Measurements from ENCODE around the gene SLC12A5. TPM values are rescaled to one million over a fixed set of nuclear protein-coding genes. Genes with fewer than 3 reads are reported as not detected.

The SLC12A5 gene
- total RNA-seq, 1 donor from 2014 or later: 1.2 TPM

DNA sequence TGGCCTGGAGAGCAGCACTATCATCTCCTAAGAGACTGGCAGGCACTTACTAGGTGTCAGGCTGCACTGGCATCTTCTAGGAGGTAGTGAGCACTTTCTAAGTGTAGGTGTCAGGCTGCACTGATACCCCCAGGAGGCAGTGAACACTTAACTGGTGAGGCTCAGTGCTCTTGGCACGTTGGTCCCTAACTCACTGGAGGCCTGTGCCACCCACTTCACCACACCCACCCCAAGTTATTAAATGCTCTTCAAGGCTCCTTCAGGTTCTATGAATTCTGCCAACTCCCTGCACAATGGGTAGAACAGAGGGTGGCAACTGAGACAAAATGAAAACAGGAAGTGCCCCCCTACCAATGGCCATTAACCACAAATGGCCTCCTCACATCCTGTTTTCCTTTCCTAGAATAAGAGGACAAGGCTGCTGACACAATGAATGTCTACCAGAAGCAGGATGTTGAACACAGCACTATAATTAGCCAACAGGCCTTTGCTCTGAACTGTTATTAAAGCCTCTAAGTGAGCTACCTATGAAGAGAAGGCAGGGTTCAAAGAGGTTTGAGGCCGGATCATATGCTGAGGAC lies 31.4 kb downstream of the SLC12A5 start:
- Histone ChIP-seq H3K27me3 (ENCODE audit: low read depth) (peaks cover 31% of the 10 kb centered on the region), H3K9me3 (no peaks in the 10 kb centered on the region), H3K36me3 (peaks cover 55% of the 10 kb centered on the region), H3K4me3 (no peak overlapping the region), H3K27ac (peak overlapping the region; percentile 44), H3K4me1 (peaks cover 49% of the 10 kb centered on the region)
- DNase-seq (no peak), ATAC-seq (peak; percentile 53 to 61)
- intact Hi-C loops (cut with DNase I): no loop called here
- TF ChIP-seq, protein P1, sequence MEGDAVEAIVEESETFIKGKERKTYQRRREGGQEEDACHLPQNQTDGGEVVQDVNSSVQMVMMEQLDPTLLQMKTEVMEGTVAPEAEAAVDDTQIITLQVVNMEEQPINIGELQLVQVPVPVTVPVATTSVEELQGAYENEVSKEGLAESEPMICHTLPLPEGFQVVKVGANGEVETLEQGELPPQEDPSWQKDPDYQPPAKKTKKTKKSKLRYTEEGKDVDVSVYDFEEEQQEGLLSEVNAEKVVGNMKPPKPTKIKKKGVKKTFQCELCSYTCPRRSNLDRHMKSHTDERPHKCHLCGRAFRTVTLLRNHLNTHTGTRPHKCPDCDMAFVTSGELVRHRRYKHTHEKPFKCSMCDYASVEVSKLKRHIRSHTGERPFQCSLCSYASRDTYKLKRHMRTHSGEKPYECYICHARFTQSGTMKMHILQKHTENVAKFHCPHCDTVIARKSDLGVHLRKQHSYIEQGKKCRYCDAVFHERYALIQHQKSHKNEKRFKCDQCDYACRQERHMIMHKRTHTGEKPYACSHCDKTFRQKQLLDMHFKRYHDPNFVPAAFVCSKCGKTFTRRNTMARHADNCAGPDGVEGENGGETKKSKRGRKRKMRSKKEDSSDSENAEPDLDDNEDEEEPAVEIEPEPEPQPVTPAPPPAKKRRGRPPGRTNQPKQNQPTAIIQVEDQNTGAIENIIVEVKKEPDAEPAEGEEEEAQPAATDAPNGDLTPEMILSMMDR (IDR thresholded peaks at IDR 0.05): no peak

DNA sequence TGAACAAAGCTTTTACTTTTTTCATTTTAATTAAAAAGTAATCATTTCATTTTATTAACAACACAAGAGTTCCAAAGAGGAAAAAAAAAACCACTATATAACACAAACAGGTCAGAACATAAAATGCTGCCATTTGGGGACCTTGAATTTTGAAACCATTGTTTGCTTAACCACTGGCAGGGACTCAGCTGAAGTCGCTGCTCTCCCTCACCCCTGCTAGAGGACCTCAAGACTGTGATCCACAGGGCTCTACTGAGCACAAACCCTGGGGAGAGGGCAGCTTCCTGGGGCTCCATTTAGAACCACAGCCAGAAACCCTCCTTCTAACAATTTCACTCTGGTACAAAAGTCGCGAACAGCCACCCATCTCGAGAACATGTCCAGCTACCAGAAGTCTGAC lies 32.0 kb downstream of the SLC12A5 start:
- peaks cover 61% of the 10 kb centered on the region for H3K36me3 ChIP-seq

DNA sequence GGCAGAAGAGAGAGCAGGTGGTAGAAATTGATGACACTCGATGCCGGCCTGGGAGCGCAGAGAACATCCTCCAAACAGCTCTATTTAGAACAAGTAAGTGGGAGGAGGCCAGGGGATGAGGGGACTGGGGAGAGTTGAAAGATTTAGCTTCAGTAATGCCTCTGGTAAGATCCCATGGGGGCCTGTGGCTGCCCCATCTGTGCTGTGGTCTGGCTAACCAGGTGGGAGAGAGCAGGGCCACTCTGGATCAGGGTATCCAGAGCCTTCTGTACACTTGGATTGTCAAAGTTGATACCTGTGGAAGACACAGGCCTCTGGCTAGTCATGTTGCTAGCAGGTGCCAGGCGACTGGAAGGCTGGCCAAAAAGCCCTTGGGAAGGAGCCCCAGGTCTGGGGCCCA lies 33.1 kb downstream of the SLC12A5 start:
- Histone ChIP-seq H3K9me3 (no peaks in the 10 kb centered on the region), H3K27me3 (ENCODE audit: low read depth) (peaks cover 16% of the 10 kb centered on the region), H3K27ac (no peak overlapping the region), H3K36me3 (peaks cover 72% of the 10 kb centered on the region), H3K4me1 (peaks cover 47% of the 10 kb centered on the region), H3K4me3 (no peak overlapping the region)
- TF ChIP-seq, protein P1 (IDR thresholded peaks at IDR 0.05): no peak
- ATAC-seq: no peak
- DNase-seq: no peak
- intact Hi-C loops (cut with DNase I): no loop called here

More for the DNA sequence above, 32.0 kb downstream of the SLC12A5 start:
- intact Hi-C loops (cut with DNase I): no loop called here
- ATAC-seq (no peak), DNase-seq (no peak)
- peak overlapping the region; percentile 44 for H3K27ac ChIP-seq
- H3K4me3 ChIP-seq: no peak overlapping the region
- TF ChIP-seq, protein P1 (IDR thresholded peaks at IDR 0.05): no peak
- no peaks in the 10 kb centered on the region for H3K9me3 ChIP-seq
- H3K27me3 ChIP-seq (ENCODE audit: low read depth): peaks cover 26% of the 10 kb centered on the region
- H3K4me1 ChIP-seq: peaks cover 49% of the 10 kb centered on the region

DNA sequence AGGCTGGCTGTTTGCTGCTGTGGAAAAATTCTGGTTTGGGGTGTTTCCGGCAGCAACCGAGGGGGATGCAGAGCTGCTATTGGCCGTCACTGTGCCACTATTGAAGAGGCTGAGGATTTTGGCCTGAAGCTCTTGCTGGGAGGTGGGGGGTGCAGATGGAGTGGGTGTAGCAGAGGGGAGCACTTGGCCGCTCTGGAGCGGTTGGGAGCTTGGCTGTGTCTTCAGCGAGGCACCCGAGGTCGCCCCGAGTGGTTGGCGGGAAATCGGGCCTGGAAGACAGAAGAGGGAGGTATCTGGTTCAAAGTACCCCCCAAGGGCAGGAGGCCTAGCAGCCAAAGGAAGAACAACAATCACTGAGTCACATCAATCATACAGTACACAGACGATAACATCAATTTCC lies 33.6 kb downstream of the SLC12A5 start:
- H3K27me3 ChIP-seq (ENCODE audit: low read depth): peaks cover 11% of the 10 kb centered on the region
- intact Hi-C loops (cut with DNase I): no loop called here
- peaks cover 77% of the 10 kb centered on the region for H3K36me3 ChIP-seq
- H3K4me3 ChIP-seq: no peak overlapping the region
- TF ChIP-seq, protein P1 (IDR thresholded peaks at IDR 0.05): no peak
- ATAC-seq (no peak), DNase-seq (no peak)
- H3K9me3 ChIP-seq: no peaks in the 10 kb centered on the region
- no peak overlapping the region for H3K27ac ChIP-seq
- peaks cover 42% of the 10 kb centered on the region for H3K4me1 ChIP-seq

DNA sequence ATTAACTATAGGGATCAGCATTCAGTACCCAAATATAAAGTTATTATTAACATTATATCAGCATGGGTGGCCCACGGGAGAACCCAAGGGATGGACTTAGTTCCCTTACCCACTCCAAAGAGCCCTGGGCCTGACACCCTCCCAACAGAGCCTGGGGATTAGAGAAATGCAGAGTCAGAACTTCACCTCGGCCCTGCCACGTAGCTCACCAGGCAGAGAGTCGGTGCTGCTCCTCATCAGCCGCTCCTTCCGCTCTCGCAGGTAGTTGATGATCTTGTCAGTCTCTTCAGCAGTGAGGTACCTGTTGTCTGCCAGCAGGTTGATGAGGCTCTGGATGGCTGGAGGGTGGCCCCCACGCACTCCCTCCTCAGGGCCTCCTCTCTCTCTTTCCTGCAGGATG lies 34.1 kb downstream of the SLC12A5 start:
- ATAC-seq (no peak), DNase-seq (no peak)
- peaks cover 6% of the 10 kb centered on the region for H3K27me3 ChIP-seq (ENCODE audit: low read depth)
- intact Hi-C loops (cut with DNase I): no loop called here
- TF ChIP-seq, protein P1 (IDR thresholded peaks at IDR 0.05): no peak
- H3K4me3 ChIP-seq: no peak overlapping the region
- H3K36me3 ChIP-seq: peaks cover 82% of the 10 kb centered on the region
- H3K27ac ChIP-seq: no peak overlapping the region
- H3K9me3 ChIP-seq: no peaks in the 10 kb centered on the region
- H3K4me1 ChIP-seq: peaks cover 37% of the 10 kb centered on the region

All from lower lobe of right lung (tissue), 2 donors.